Caco-2 (cell line): ENCODE measurements around the gene VIPR2. TPM values are rescaled to one million over a fixed set of nuclear protein-coding genes. Genes with fewer than 3 reads are reported as not detected.
"Not testable (repeated sequence)": the region's sequence is repeated elsewhere in the genome, so short reads cannot be mapped to it uniquely, and the experiment has no call there.

Experiments
- BruUV-seq: library from RNA; stranded (reverse); fragments of 400-500 nt; replicated peaks from 2 replicates; lab custom pipeline; 2021; lab: Mats Ljungman, UMichigan
- CTCF ChIA-PET: fragments of 300-600 bp; sonication (Branson Sonifier 250); formaldehyde crosslinking; loops from one replicate; lab custom pipeline; 2022; ENCODE audit warnings: antibody characterized with exemption; lab: Charles Lee
- POLR2A ChIA-PET: fragments of 300-600 bp; sonication (Branson Sonifier 250); formaldehyde crosslinking; loops from one replicate; lab custom pipeline; 2022; ENCODE audit warnings: antibody characterized with exemption; lab: Charles Lee
- DNase-seq, 2 experiments: peaks; one replicate each; pipeline versions ENCODE4 v3.0.0 to v3.0.0-alpha.2; 2020 to 2022
- H3K27me3 ChIP-seq: replicated peaks from 2 replicates; pipeline ENCODE4 v1.6.0; 2011; ENCODE audit warnings: low read length; ENCODE audit not compliant: control insufficient read depth, insufficient read depth
- H3K36me3 ChIP-seq: 2 replicates; pipeline ENCODE4 v1.5.1; 2011; ENCODE audit warnings: low read length; ENCODE audit not compliant: control insufficient read depth, insufficient read depth
- H3K4me1 ChIP-seq: fragments of 250-450 bp; sonication (Bioruptor Pico); 2 replicates; pipeline ENCODE4 v1.5.1; 2020; ENCODE audit warnings: mild to moderate bottlenecking
- H3K4me3 ChIP-seq: 2 replicates; pipeline ENCODE4 v1.5.1; 2011; ENCODE audit warnings: low read depth, mild to moderate bottlenecking, control low read depth, low read length
- H3K9me3 ChIP-seq: fragments of 250-450 bp; sonication (Bioruptor Pico); 2 replicates; pipeline ENCODE4 v1.5.1; 2020; ENCODE audit warnings: mild to moderate bottlenecking, moderate library complexity
- H3K27ac Mint-ChIP-seq: one replicate; pipeline ENCODE4 v1.8.0; 2022; ENCODE audit warnings: mixed read lengths; ENCODE audit not compliant: unreplicated experiment
- H3K27me3 Mint-ChIP-seq: one replicate; pipeline ENCODE4 v1.8.0; 2022; ENCODE audit warnings: mixed read lengths; ENCODE audit not compliant: insufficient read depth, unreplicated experiment
- H3K36me3 Mint-ChIP-seq: one replicate; pipeline ENCODE4 v1.8.0; 2022; ENCODE audit warnings: mild to moderate bottlenecking, mixed read lengths; ENCODE audit not compliant: insufficient read depth, unreplicated experiment
- H3K4me1 Mint-ChIP-seq: one replicate; pipeline ENCODE4 v1.8.0; 2022; ENCODE audit warnings: low read depth, mixed read lengths; ENCODE audit not compliant: unreplicated experiment
- H3K4me3 Mint-ChIP-seq: one replicate; pipeline ENCODE4 v1.8.0; 2022; ENCODE audit warnings: mild to moderate bottlenecking, moderate library complexity, mixed read lengths; ENCODE audit not compliant: unreplicated experiment
- H3K9me3 Mint-ChIP-seq: one replicate; pipeline ENCODE4 v1.8.0; 2022; ENCODE audit warnings: mixed read lengths; ENCODE audit not compliant: unreplicated experiment
- intact Hi-C: fragments of 100-400 bp; cut with micrococcal nuclease; formaldehyde crosslinking; loops from one replicate; pipeline ENCODE4 v1.10.0; 2022; ENCODE audit not compliant: unreplicated experiment
- total RNA-seq: library from RNA; stranded (reverse); gene quantifications from 2 replicates; pipeline ENCODE4 v1.2.3, GENCODE V29; 2022
- TF ChIP-seq, protein P1 (sequence below), 2 experiments: fragments of 200-600 bp in 1 of 2; IDR thresholded peaks; 1 replicate in 1 of 2; 2 replicates in 1 of 2; pipeline versions ENCODE4 v1.5.1 to v1.8.0; 2011 to 2022; ENCODE audit warnings: antibody characterized with exemption in 1 of 2, control low read depth in 1 of 2, inconsistent platforms in 1 of 2, low read depth in 1 of 2, low read length in 1 of 2, mild to moderate bottlenecking in 1 of 2, moderate library complexity in 1 of 2; ENCODE audit not compliant: insufficient read depth in 1 of 2, severe bottlenecking in 1 of 2, unreplicated experiment in 1 of 2

The VIPR2 gene
- total RNA-seq, 1 experiment from 2014 or later, result not detected

DNA sequence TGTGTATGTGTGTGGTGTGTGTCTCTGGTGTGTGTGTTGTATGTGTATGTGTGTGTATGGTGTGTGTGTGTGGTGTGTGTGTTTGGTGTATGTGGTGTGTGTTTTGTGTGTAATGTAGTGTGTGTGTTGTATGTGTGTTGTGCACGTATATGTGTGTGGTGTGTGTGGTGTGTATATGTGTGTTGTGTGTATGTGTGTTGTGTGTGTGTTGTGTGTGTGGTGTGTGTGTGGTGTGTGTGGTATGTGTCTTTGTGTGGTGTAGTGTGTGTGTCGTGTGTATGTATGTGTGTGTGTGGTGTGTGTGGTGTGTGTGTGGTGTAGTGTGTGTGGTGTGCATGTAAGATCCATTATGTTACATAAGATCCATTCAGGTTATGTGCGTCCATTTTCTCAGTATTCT is 21.9 kb upstream of the VIPR2 start:
- no TSS peak for BruUV-seq
- H3K4me1 Mint-ChIP-seq, result no peaks in the 10 kb centered on the region
- Histone ChIP-seq H3K4me3 (no peak overlapping the region), H3K9me3 (peaks cover 3% of the 10 kb centered on the region; the same call in 1 of the 2 replicates), H3K4me1 (no peaks in the 10 kb centered on the region), H3K36me3 (no peaks in the 10 kb centered on the region), H3K27me3 (no peaks in the 10 kb centered on the region)
- TF ChIP-seq, protein P1, sequence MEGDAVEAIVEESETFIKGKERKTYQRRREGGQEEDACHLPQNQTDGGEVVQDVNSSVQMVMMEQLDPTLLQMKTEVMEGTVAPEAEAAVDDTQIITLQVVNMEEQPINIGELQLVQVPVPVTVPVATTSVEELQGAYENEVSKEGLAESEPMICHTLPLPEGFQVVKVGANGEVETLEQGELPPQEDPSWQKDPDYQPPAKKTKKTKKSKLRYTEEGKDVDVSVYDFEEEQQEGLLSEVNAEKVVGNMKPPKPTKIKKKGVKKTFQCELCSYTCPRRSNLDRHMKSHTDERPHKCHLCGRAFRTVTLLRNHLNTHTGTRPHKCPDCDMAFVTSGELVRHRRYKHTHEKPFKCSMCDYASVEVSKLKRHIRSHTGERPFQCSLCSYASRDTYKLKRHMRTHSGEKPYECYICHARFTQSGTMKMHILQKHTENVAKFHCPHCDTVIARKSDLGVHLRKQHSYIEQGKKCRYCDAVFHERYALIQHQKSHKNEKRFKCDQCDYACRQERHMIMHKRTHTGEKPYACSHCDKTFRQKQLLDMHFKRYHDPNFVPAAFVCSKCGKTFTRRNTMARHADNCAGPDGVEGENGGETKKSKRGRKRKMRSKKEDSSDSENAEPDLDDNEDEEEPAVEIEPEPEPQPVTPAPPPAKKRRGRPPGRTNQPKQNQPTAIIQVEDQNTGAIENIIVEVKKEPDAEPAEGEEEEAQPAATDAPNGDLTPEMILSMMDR (IDR thresholded peaks at IDR 0.05; ENCODE audit: insufficient read depth in 1 of 2, low read depth in 1 of 2, low read length in 1 of 2, severe bottlenecking in 1 of 2, unreplicated experiment in 1 of 2), result no peak
- DNase-seq, result no peak
- no peaks in the 10 kb centered on the region for H3K36me3 Mint-ChIP-seq
- CTCF ChIA-PET, result no interaction called here
- no peak overlapping the region for H3K27ac Mint-ChIP-seq
- intact Hi-C loops, result no loop called here
- no peak overlapping the region for H3K4me3 Mint-ChIP-seq
- no peaks in the 10 kb centered on the region for H3K27me3 Mint-ChIP-seq
- no peaks in the 10 kb centered on the region for H3K9me3 Mint-ChIP-seq
- POLR2A ChIA-PET, result no interaction called here

DNA sequence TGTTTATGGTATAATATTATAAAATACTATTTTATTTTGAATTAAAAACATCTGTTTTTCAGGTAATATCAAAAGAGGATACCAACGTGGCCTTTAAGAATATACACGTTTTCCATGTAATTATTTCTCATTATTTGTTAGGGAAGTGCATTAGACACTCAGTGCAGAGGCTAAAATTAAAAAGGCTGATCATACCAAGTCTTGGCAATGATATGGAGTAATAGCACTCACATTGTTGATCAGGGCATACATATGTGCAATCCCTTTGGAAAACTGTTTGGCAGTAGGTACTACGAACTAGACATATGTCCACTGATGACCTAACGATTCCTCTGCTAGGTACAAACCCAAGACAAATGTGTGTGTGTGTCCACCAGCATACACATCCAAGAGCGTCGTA is 20.7 kb upstream of the VIPR2 start:
- no peaks in the 10 kb centered on the region for H3K4me1 ChIP-seq
- TF ChIP-seq, protein P1 (IDR thresholded peaks at IDR 0.05; ENCODE audit: insufficient read depth in 1 of 2, low read depth in 1 of 2, low read length in 1 of 2, severe bottlenecking in 1 of 2, unreplicated experiment in 1 of 2), result no peak
- ChIA-PET POLR2A (no interaction called here), CTCF (no interaction called here)
- no peaks in the 10 kb centered on the region for H3K36me3 Mint-ChIP-seq
- H3K36me3 ChIP-seq, result no peaks in the 10 kb centered on the region
- intact Hi-C loops, result no loop called here
- H3K4me3 ChIP-seq, result no peak overlapping the region
- peaks cover 3% of the 10 kb centered on the region; the same call in 1 of the 2 replicates for H3K9me3 ChIP-seq
- H3K4me3 Mint-ChIP-seq, result no peak overlapping the region
- no peaks in the 10 kb centered on the region for H3K9me3 Mint-ChIP-seq
- H3K4me1 Mint-ChIP-seq, result no peaks in the 10 kb centered on the region
- H3K27me3 ChIP-seq, result no peaks in the 10 kb centered on the region
- H3K27me3 Mint-ChIP-seq, result no peaks in the 10 kb centered on the region
- DNase-seq, result no peak
- no peak overlapping the region for H3K27ac Mint-ChIP-seq
- BruUV-seq, result no TSS peak

DNA sequence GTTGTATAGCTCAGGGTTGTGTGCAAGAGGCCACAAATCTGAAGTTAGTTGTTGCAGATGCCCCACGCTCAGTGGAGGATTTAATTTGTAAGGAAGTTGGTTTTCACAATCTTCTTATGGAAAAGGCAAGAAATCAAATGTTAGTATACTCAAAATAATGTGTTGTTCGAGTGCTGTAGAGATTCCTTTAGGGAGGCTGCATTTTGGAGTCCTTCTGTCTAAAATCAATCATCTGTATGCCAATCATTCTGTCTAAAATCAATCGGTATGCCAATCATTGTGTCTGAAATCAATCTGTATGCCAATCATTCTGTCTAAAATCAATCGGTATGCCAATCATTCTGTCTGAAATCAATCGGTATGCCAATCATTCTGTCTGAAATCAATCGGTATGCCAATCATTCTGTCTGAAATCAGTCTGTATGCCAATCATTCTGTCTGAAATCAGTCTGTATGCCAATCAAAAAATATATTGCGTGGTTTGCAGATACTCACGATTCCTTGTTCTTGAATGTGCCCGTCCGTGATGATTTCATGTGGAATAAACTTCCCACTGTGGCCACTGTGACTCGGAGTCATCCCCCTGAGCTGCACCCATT is 19.1 kb upstream of the VIPR2 start:
- CTCF ChIA-PET, BruUV-seq, H3K4me3 Mint-ChIP-seq, intact Hi-C loops, POLR2A ChIA-PET, H3K9me3 ChIP-seq, H3K27ac Mint-ChIP-seq, H3K36me3 ChIP-seq, H3K27me3 ChIP-seq, H3K4me1 Mint-ChIP-seq, H3K4me1 ChIP-seq, DNase-seq, H3K9me3 Mint-ChIP-seq, H3K4me3 ChIP-seq, H3K36me3 Mint-ChIP-seq, H3K27me3 Mint-ChIP-seq: not testable (repeated sequence)

DNA sequence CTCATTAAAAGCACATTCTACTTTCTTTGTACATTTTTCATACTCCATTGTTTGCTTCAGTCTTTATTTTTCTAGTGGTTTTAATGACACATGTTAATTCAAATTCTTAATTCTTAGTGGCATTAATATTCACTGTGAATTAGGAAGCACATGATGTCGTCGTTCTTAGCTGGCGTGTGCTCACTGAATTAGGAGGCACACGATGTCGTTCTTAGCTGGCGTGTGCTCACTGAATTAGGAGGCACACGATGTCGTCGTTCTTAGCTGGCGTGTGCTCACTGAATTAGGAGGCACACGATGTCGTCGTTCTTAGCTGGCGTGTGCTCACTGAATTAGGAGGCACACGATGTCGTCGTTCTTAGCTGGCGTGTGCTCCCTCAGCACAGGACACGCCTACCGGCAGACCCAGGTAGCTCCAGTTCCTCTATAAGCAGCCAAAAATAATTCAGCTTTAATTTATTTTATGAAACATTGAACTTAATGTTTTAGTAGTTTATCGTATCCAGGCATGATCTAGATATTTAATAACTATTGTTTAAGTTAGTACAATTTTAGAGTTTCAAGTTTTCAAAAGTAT is 17.5 kb upstream of the VIPR2 start:
- H3K27ac Mint-ChIP-seq, H3K36me3 ChIP-seq, intact Hi-C loops, BruUV-seq, POLR2A ChIA-PET, H3K4me1 ChIP-seq, H3K27me3 ChIP-seq, DNase-seq, H3K4me1 Mint-ChIP-seq, H3K27me3 Mint-ChIP-seq, H3K36me3 Mint-ChIP-seq, H3K4me3 ChIP-seq, H3K9me3 ChIP-seq, H3K4me3 Mint-ChIP-seq, H3K9me3 Mint-ChIP-seq: not testable (repeated sequence)
- CTCF ChIA-PET, result interaction anchor here (1.1 kb wide), 1 partner anchor 12 kb away, joined by 3 read pairs; no protein-coding TSS in a partner anchor
